ENCODE measurements around the gene MOCOS. TPM values are rescaled to one million over a fixed set of nuclear protein-coding genes. Genes with fewer than 3 reads are reported as not detected.
"Not testable (repeated sequence)": the region's sequence is repeated elsewhere in the genome, so short reads cannot be mapped to it uniquely, and the experiment has no call there.

MOCOS gene
- total and polyA plus RNA-seq, 11 donors: 0.07 to 1.0 (median 0.26) TPM

DNA sequence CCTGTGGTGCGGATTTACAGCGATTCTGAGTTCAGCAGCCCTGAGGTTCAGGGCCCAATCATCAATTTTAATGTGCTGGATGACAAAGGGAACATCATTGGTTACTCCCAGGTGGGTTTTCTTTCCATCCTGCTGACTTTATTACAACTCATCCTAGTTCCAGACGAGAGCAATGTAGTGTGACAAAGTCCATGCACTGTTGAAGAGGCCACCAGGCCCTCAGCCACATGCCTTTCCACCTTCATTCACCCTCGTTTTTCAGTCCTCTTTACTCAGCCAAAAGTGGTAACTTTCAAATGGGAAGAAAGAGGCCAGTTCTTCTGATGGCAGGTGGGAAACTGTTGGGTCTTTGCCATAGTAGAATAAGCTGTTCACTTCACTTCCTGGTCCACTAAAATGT is 17.9 kb downstream of the MOCOS start:
- Histone ChIP-seq H3K9me3 (peaks cover 0 to 15% (median 4%) of the 10 kb centered on the region in 12 donors), H3K27me3 (no peaks in the 10 kb centered on the region), H3K4me1 (no peaks in the 10 kb centered on the region), H3K27ac (no peak overlapping the region), H3K4me3 (no peak overlapping the region), H3K36me3 (no peaks in the 10 kb centered on the region)
- no peak for TF ChIP-seq POLR2A (IDR thresholded peaks at IDR 0.05)
- TF ChIP-seq, protein P1, sequence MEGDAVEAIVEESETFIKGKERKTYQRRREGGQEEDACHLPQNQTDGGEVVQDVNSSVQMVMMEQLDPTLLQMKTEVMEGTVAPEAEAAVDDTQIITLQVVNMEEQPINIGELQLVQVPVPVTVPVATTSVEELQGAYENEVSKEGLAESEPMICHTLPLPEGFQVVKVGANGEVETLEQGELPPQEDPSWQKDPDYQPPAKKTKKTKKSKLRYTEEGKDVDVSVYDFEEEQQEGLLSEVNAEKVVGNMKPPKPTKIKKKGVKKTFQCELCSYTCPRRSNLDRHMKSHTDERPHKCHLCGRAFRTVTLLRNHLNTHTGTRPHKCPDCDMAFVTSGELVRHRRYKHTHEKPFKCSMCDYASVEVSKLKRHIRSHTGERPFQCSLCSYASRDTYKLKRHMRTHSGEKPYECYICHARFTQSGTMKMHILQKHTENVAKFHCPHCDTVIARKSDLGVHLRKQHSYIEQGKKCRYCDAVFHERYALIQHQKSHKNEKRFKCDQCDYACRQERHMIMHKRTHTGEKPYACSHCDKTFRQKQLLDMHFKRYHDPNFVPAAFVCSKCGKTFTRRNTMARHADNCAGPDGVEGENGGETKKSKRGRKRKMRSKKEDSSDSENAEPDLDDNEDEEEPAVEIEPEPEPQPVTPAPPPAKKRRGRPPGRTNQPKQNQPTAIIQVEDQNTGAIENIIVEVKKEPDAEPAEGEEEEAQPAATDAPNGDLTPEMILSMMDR (IDR thresholded peaks at IDR 0.05): no peak
- DNase-seq (no peak), ATAC-seq (no peak)
- WGBS, 4 donors: 80 to 85% (median 83%) methylated on average over 4 of the region's 4 CpGs
- intact Hi-C loops (cut with DNase I): no loop called here

- Histone ChIP-seq H3K27ac (no peak overlapping the region), H3K4me3 (no peak overlapping the region), H3K27me3 (no peaks in the 10 kb centered on the region), H3K4me1 (peaks cover 0 to 6% (median 0%) of the 10 kb centered on the region in 12 donors), H3K36me3 (no peaks in the 10 kb centered on the region), H3K9me3 (peaks cover 0 to 15% (median 4%) of the 10 kb centered on the region in 12 donors)
- WGBS, 4 donors: 89 to 94% (median 93%) methylated on average over 1 of the region's 1 CpG
- DNase-seq (no peak), ATAC-seq (no peak)
- TF ChIP-seq, protein P1 (IDR thresholded peaks at IDR 0.05): no peak
- no peak for TF ChIP-seq POLR2A (IDR thresholded peaks at IDR 0.05)
- intact Hi-C loops (cut with DNase I): no loop called here
These were observed 20.0 kb downstream of the MOCOS start for GRCh38 chr18:36207303-36207702.

- ATAC-seq; H3K27ac ChIP-seq; intact Hi-C loops (cut with DNase I); DNase-seq; H3K27me3 ChIP-seq; H3K4me3 ChIP-seq; H3K36me3 ChIP-seq: not testable (repeated sequence)
- Histone ChIP-seq H3K4me1 (peaks cover 0 to 12% (median 0%) of the 10 kb centered on the region in 12 donors), H3K9me3 (peaks cover 0 to 15% (median 4%) of the 10 kb centered on the region in 12 donors)
- 90 to 97% (median 92%) methylated on average over 2 of the region's 2 CpGs for WGBS, 4 donors
These were observed 20.7 kb downstream of the MOCOS start for GRCh38 chr18:36207969-36208368.

DNA sequence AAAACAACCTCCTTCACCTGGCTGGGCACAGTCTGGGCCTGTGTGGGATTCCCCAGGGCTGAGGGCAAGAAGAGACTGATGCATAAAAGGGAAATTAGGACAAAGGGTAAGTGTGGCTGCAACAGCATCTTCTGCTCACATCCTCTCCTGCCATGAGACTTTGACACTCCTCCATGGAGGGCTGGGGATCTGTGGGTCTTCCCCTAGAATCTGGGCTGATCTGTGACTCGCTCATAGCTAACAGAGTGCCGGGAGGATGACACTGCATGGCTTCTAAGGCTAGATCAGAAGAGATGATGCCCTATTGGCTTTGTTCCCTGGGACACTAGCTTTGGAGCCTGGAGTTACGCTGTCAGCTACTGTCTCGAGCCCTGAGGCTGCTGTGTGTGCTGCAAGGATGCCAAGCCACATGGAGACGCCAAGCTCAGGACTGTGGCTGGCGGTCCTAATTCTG is 24.3 kb downstream of the MOCOS start:
- WGBS, 4 donors: 87 to 100% (median 91%) methylated on average over 2 to 6 of the region's 6 CpGs
- DNase-seq (no peak), ATAC-seq (no peak)
- Histone ChIP-seq H3K4me1 (peaks cover 0 to 18% (median 0%) of the 10 kb centered on the region in 12 donors), H3K27me3 (no peaks in the 10 kb centered on the region), H3K4me3 (no peak overlapping the region), H3K9me3 (peaks cover 0 to 15% (median 4%) of the 10 kb centered on the region in 12 donors), H3K36me3 (no peaks in the 10 kb centered on the region), H3K27ac (no peak overlapping the region)
- TF ChIP-seq POLR2A (IDR thresholded peaks at IDR 0.05): no peak
- TF ChIP-seq, protein P1 (IDR thresholded peaks at IDR 0.05): no peak
- intact Hi-C loops (cut with DNase I): no loop called here
